ENCODE data around the gene ABHD17A.

- TF ChIP-seq CTCF (conservative IDR thresholded peaks at IDR 0.05 in 1 of 2, IDR thresholded peaks at IDR 0.05 in 1 of 2; ENCODE audit: extremely low read depth in 1 of 2, insufficient read depth in 1 of 2, low read depth in 1 of 2, low read length in 2 of 2) (no peak), EZH2 (IDR thresholded peaks at IDR 0.05; ENCODE audit: borderline replicate concordance, low read length) (no peak)
These were observed 22.0 kb downstream of the ABHD17A start, which contains the start of gene KLF16 for GRCh38 chr19:1863328-1863637.

All from mammary epithelial cell (primary cell).